Fibroblast of skin of scalp (primary cell): Measurements from ENCODE around the gene KCP.
A peak's percentile ranks its signal among the peaks of the same experiment; 100 is the strongest.
"Not testable (repeated sequence)": the region's sequence is repeated elsewhere in the genome, so short reads cannot be mapped to it uniquely, and the experiment has no call there.

Experiments used
- DNase-seq: peaks from one replicate; pipeline ENCODE4 v3.0.0-alpha.2; 2013

The KCP gene

GRCh38 chr7:128920913-128921582 lies 10.5 kb upstream of the KCP start:
- DNase-seq: no peak

DNA sequence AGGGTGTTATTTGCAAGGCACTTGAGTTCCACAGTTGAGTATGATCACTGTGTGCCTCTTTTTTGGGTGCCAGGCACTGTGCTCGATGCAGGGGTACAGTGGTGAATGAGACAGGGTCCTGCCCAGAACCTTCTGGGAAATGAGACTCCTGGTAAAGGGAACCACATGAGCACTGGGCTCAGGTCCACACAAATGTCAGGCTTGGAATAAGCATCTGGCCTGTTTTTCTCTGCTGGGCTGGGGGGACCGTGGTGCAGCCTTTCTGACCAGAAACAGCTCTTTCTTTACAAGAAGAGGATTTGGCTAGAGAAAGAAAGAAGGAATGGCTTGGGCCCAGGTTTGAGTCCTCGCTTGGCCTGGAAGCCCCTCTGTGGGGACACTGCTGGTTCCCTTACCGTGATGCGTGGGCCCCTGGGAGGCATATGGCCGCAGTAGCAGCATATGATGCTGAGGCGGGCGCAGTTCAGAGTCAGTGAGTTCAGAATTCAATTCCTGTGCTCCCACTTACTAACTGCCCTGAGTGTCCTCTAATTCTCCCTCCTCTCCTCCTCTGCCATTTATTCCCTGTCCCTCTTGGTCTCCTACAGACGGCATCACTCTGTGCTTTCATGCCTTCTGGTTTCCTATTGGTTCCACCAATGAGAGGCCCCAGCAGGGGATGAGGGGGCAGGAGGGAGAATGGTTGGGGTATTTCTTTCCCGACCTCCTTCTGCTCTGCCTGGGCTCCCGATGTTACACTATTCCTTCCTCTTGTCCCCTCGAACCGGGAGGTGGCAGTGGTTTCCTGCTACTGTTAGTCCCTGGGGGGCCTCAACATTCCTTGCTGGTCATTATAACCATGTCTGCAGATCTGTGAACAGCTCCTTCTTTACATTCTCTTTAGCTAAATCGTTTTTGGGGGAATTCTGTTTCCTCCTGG lies 9.6 kb upstream of the KCP start:
- peak; percentile 34 for DNase-seq

GRCh38 chr7:128919241-128919640 lies 8.7 kb upstream of the KCP start:
- DNase-seq: no peak

DNA sequence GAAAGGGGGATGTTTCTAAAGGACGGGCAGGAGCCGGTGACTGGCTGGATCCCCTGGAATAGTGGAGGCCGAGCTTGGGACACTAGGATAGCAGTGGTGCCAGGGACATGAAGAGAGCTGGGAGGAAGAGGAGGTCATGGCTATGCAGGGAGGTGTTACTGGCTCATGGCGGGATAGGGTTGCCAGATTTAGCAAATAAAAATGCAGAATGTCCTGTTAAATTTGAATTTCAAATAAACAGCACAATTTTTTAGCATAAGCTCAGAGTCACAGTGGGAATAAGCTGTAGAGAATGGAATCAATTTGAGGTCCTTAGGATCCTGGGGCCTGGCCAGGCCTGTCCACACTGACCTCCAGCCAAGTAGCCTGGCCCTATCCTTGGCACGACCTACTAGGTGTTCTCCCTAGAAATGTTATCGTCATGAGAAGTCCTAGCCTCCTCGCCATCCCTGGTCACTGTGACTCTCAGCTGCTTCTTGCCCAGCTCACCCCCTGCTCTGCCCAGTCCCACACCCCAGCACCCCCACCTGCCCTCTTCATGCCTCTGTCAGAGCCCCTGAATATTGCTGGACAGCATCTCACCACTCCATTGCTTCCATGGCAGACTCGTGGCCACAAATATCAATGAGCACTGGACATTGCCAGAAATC lies 7.6 kb upstream of the KCP start:
- DNase-seq: no peak

DNA sequence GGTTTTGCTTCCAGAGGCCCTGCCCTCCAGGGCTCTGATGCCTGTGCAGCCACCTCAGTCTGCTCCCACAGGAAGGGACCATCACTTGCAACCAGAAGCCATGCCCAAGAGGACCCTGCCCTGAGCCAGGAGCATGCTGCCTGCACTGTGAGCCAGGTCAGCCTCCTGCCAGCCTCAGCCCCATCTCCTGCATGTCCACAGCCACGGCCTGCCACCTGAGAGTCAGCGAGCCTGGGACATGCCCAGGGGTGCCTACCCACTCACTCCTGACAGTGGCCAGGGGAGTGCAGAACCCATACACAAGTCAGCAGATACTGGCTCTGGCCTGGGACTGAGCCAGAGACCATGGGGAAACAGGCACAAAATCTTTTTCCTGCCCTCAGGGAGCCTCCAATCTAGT lies 6.6 kb upstream of the KCP start:
- no peak for DNase-seq

DNA sequence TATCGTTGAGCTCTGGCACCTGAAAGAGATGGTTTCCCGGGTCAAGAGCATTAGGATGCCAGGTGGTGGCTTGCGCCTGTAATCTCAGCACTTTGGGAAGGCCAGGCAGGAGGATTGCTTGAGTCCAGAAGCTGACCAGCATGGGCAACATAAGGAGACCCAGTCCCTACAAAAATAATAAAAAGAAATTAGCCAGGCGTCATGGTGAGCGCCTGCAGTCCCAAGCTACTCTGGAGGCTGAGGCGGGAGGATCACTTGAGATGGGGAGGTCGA lies 6.1 kb upstream of the KCP start:
- no peak for DNase-seq

DNA sequence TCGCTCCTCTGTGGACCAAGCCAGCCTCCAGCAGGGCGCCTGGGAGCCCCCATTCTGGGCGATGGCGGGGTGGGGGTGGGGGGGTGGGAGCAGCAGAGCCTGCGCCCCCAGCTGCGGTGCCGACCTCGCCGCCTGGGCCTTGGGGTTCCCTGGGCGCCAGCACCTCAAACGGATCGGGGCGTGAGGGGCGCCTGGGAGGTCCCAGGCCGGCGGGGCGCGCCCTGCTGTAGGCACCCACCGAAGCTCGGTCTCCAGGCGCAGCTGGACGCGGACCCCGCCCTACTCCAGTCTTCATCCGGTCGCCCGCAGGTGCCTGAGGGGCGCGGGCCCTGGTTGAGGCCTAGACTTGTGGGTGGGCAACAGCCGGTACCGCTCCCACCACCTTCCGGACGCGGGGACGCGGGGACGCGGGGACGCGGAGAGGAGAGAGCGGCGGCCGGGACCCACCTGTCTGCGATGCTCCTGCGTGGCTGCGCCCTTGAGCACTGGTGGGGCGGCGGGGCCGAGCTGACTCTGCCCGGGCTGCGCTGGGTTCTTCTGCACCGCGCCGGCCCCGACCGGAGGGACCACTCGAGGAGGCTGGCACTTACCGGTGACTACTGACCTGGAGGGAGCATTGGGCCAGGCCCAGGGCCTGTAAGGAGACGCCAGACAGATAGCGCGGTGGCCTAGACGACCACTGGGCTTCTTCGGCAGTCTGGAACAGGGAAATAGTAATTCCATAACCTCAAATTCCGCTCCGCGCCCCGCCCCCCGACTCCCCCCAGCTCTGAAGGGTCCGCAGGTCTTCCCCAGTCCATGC lies 5.5 kb upstream of the KCP start:
- no peak for DNase-seq

GRCh38 chr7:128915271-128915819 lies 4.8 kb upstream of the KCP start:
- DNase-seq: no peak

GRCh38 chr7:128914566-128915151 lies 4.2 kb upstream of the KCP start:
- no peak for DNase-seq

DNA sequence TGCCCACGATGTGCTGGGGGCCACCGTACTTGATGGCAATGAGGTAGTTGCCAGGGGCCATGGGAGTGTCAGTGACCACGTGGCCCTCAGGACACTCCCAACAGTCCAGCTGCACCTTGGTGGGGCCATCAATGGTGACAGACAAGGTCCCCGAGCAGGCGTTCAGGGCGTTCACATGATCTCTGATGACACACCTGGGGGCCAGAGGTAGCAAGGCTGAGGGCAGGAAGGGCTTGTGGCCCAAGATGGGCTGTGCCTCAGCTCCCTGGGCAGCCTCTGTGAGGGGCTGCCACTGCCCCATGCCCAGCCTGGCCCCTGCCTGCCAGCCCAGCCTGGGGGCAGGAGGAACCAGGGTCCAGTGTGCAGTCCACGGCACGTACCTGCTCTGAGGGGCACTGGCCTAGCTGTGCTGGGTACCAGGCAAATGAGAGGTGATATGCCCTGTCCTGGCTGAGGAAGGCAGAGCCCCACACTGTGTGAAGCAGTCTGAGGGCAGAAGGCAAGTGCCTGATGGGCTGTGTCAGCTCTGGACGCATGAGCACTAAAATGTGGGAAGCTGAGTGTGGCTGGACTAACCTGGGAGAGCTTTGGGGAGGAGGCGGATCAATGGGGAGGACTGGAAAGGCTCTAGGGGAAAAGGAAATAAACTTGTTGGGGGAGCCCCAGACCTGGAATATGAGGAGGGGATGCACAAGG lies 3.5 kb upstream of the KCP start:
- no peak for DNase-seq

DNA sequence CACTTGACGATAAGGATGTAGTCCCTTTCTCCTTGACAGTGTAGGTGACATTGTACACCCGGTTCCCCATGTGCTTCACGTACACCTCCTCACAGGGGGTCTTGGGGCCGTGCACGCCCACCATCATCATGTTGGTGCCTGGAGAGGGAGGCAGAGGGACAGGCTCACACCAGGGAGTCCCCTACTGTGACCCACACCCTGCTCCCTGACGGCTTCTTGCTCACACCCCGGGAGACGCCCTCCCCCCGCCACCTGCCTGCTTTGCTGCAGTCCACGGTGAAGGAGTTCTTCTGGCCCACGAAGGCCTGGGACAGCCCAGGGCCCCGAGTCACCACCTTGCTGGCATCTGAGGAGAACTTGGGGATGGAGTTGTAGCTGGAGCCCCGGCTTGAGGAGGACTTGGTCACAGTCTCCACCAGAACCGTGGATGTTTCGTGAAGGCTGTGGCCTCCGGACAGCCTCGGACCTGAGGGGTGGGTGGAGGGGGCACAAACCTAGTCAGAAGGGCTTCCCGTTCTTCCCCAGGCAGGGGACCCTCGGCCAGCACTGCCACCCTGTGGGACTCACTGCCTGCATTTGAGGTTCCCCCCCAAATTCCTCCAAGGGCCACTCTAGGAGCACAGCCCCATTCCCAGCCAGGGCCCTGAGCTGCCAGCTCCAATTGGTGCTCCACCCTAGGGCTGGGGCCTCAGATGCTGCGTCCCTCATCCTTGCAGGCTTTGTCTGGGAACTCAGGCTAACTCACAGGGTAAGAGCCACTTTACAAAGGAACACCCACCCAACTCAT lies 2.4 kb upstream of the KCP start:
- DNase-seq: not testable (repeated sequence)

DNA sequence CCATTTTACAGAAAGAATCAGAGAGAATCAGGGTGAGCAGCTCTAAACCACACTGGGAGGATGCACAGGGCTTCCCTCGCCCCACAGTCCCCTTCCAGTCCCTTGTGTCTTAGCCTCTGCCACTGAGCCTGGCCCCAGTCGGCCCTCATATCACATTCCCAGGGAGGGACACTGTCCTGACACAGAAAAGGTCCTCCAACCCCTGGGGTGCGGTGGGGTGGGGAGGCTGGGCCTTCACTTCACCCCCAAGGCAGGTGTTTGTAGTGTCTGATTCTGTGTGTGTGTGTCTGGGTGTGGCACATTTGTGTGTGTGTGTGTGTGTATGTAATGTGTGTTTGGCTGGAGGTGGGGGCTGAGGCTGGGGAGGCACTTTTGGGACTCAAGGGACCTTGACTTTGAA lies 1.8 kb upstream of the KCP start:
- no peak for DNase-seq

- no peak for DNase-seq
Observed at GRCh38 chr7:128911423-128912031, 1.0 kb upstream of the KCP start.

GRCh38 chr7:128909625-128910568 lies 612 bp downstream of the KCP start:
- peak; percentile 40 for DNase-seq

- no peak for DNase-seq
Observed at GRCh38 chr7:128908750-128909624, 1.5 kb downstream of the KCP start.

DNA sequence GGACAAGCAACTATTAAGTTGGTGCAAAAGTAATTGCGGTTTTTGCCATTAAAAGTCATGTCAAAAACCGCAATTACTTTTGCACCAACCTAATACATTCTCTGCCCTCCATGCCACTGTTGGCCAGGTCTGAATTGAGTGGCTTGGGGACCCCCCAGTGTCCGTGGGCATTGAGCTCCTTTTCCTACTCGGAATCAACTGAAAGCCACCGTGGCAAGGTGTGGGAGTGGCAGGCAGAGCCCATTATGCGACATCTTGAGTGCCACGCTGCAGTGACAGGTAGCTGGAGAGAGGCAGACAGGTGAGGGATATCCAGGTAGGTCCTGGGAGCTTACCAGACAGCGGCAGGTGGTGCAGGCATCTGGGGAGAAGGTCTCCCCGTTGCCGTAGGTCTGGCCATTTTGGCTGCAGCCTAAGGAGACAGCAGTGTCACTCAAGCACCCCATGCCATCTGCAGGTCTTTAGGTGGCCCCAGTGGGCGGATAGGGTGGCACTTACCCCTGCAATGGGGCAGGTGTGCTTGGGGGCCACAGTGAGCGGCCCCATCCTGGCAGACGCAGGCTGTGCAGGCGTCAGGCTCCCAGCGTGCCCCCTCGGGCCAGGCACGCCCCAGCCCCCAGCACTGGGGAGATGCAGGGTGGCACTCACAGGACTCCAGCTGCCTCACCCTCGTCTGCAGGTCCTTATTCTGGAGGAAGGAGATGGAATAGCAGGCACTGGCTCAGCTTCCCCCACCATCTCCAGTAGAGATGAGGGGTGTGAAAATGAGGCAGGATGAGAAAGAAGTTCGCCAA lies 3.5 kb downstream of the KCP start:
- no peak for DNase-seq
